HEK293T (cell line): ENCODE data around the gene NFIX.

Experiments used
- ARNT ChIP-seq: fragments of 450-650 bp; IDR thresholded peaks from 2 replicates; pipeline ENCODE4 v1.6.1; 2017; ENCODE audit warnings: mild to moderate bottlenecking
- CTBP1 ChIP-seq: fragments of 450-650 bp; IDR thresholded peaks from 2 replicates; pipeline ENCODE4 v1.6.1; 2016; ENCODE audit warnings: borderline replicate concordance
- ELF4 ChIP-seq: fragments of 450-650 bp; IDR thresholded peaks from 2 replicates; pipeline ENCODE4 v1.6.1; 2017; ENCODE audit warnings: antibody characterized with exemption
- FOXA1 ChIP-seq: fragments of 450-650 bp; IDR thresholded peaks from 2 replicates; pipeline ENCODE4 v1.6.1; 2016; ENCODE audit warnings: mild to moderate bottlenecking
- FOXK2 ChIP-seq: fragments of 450-650 bp; IDR thresholded peaks from 2 replicates; pipeline ENCODE4 v1.6.1; 2016; ENCODE audit warnings: mild to moderate bottlenecking
- FOXM1 ChIP-seq: fragments of 450-650 bp; IDR thresholded peaks from 2 replicates; pipeline ENCODE4 v1.6.1; 2017; ENCODE audit warnings: mild to moderate bottlenecking, borderline replicate concordance
- HDGF ChIP-seq: fragments of 450-650 bp; IDR thresholded peaks from 2 replicates; pipeline ENCODE4 v1.6.1; 2017; ENCODE audit warnings: antibody characterized with exemption, borderline replicate concordance
- L3MBTL2 ChIP-seq: fragments of 450-650 bp; conservative IDR thresholded peaks from 2 replicates; pipeline ENCODE4 v1.6.1; 2016; ENCODE audit warnings: mild to moderate bottlenecking
- LEF1 ChIP-seq: fragments of 450-650 bp; IDR thresholded peaks from 2 replicates; pipeline ENCODE4 v1.6.1; 2017; ENCODE audit warnings: mild to moderate bottlenecking, borderline replicate concordance
- SP1 ChIP-seq: fragments of 450-650 bp; IDR thresholded peaks from 2 replicates; pipeline ENCODE4 v1.6.1; 2017
- SUZ12 ChIP-seq: fragments of 450-650 bp; IDR thresholded peaks from 2 replicates; pipeline ENCODE4 v1.6.1; 2016; ENCODE audit warnings: mild to moderate bottlenecking
- TARDBP ChIP-seq: fragments of 450-650 bp; IDR thresholded peaks from 2 replicates; pipeline ENCODE4 v1.6.1; 2016
- ZNF384 ChIP-seq: fragments of 450-650 bp; IDR thresholded peaks from 2 replicates; pipeline ENCODE4 v1.6.1; 2016
- TF ChIP-seq, protein P1 (sequence below): fragments of 450-650 bp; IDR thresholded peaks from 2 replicates; pipeline ENCODE4 v1.6.1; 2016

DNA sequence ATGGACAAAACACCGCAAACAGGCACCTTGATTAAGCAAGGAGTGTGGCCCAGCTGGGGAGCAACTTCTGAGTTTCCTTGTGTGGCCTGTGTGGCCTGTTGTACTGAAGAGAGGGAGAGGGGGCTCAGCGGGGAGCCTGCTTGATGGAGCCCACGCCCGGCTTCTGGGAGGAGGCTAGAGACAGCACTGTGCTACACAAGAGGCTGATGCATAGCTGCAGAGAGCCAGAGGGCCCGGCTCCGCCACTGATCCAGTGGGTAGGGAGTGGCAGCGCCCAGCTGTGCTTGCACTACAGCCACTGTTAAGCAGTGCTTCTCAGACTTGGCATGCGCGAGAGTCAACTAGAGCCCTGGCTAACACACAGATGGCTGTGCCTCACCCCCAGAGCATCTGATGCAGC, 88.4 kb downstream of the NFIX start:
- TF ChIP-seq ARNT: no peak
- no peak for TF ChIP-seq L3MBTL2
- no peak for TF ChIP-seq SP1
- no peak for TF ChIP-seq FOXM1
- no peak for TF ChIP-seq SUZ12
- TF ChIP-seq HDGF: no peak
- no peak for TF ChIP-seq LEF1
- TF ChIP-seq, protein P1, sequence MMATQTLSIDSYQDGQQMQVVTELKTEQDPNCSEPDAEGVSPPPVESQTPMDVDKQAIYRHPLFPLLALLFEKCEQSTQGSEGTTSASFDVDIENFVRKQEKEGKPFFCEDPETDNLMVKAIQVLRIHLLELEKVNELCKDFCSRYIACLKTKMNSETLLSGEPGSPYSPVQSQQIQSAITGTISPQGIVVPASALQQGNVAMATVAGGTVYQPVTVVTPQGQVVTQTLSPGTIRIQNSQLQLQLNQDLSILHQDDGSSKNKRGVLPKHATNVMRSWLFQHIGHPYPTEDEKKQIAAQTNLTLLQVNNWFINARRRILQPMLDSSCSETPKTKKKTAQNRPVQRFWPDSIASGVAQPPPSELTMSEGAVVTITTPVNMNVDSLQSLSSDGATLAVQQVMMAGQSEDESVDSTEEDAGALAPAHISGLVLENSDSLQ: no peak
- no peak for TF ChIP-seq TARDBP
- no peak for TF ChIP-seq ELF4
- no peak for TF ChIP-seq FOXA1
- no peak for TF ChIP-seq CTBP1
- no peak for TF ChIP-seq FOXK2
- no peak for TF ChIP-seq ZNF384
